GM13977 (cell line): ENCODE data around the gene ATF6.

ENCODE experiments used
- DNase-seq: peaks from one replicate; pipeline ENCODE4 v3.0.0; 2012; ENCODE audit warnings: low spot score
- in situ Hi-C: fragments of 300-500 bp; cut with MboI; formaldehyde crosslinking; loops from one replicate; pipeline ENCODE4 v1.12.0; 2022; ENCODE audit warnings: low sequenced_read_pairs, low pct_unique_long_range_greater_than_20kb, mixed read lengths, inconsistent platforms; ENCODE audit not compliant: unreplicated experiment
- TF ChIP-seq, protein P1 (sequence below): IDR thresholded peaks from 2 replicates; pipeline ENCODE4 v1.5.1; 2012; ENCODE audit warnings: mild to moderate bottlenecking, control low read depth; ENCODE audit not compliant: insufficient read depth; ENCODE audit errors: extremely low read depth, missing control alignments

ATF6 gene

DNA sequence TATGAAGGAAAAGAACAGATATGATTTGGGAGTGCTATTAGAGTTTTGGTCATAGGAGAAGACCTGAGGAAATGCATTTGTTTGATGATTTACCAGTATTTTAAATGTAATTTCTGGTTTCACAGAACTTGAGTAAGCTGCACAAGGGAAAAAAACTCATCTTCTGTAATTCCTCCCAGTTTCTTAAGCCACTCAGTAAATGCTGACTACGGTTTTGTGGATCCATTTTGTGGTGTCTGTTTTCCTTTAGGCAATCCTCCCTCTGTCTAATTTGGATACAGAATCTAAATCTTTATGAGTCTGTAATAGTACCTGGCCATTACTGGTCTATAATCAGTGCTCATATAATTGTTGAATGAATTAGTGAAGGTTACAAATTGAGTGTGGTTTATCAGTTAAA, 185.5 kb downstream of the ATF6 start:
- TF ChIP-seq, protein P1, sequence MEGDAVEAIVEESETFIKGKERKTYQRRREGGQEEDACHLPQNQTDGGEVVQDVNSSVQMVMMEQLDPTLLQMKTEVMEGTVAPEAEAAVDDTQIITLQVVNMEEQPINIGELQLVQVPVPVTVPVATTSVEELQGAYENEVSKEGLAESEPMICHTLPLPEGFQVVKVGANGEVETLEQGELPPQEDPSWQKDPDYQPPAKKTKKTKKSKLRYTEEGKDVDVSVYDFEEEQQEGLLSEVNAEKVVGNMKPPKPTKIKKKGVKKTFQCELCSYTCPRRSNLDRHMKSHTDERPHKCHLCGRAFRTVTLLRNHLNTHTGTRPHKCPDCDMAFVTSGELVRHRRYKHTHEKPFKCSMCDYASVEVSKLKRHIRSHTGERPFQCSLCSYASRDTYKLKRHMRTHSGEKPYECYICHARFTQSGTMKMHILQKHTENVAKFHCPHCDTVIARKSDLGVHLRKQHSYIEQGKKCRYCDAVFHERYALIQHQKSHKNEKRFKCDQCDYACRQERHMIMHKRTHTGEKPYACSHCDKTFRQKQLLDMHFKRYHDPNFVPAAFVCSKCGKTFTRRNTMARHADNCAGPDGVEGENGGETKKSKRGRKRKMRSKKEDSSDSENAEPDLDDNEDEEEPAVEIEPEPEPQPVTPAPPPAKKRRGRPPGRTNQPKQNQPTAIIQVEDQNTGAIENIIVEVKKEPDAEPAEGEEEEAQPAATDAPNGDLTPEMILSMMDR: no peak
- in situ Hi-C loops: no loop called here
- DNase-seq: no peak

DNA sequence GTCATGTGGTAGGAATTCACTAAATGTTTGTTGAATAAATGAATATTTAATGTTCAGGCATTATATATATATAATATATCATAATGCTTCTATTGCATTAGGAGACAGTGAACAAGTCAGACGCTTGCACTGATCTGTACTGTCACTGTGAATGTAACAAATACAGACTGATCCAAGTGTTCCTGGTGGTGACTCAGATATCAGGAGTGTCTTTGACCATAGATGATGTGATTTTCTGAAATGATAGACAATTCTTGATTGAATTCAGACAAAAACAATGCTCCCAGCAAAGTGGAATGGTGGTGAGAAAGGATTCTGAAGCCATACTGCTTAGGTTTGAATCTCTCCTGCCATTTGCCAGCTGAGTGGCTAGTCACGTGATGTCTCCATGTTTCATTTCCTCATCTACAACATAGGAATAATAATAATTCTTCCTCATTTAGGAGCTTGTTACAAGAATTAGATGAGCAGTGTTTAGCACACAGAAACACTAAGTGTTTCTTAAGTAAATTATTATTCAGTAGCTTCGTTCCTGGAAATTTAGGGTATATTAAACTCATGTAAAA, 186.6 kb downstream of the ATF6 start:
- no peak for DNase-seq

DNA sequence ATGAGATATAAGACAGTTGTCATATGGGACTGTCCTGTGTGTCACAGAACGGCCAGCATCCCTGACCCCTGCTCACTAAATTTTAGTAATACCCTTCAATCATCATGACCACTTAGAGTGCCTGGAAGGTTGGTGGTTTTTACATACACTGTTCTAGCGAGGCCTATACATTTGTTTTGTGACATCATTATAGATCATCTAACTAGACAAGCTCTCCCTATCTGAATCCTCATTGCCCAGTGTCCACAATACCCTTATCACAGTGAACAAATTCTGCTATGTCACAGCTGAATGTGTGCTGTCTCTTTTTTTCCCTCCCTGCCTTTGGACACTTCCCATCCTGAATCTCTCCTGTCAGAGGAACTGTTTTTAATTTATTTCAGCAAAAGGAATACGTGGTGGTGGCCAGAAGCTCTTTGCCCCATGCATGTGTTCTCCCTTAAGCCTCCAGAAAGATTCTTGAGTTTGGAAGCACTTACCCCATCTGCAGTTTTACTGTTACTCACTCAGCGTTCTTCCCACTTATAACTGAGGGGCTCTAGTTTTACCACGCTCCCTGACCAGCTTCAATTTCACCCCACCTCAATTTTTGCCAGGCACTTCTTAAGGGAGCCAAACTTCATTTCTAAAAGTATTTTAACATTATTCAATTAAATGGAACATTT, 187.3 kb downstream of the ATF6 start:
- no peak for DNase-seq
- in situ Hi-C loops: no loop called here
- TF ChIP-seq, protein P1: no peak

More for the DNA sequence above, 186.6 kb downstream of the ATF6 start:
- in situ Hi-C loops: no loop called here
- TF ChIP-seq, protein P1: no peak

DNA sequence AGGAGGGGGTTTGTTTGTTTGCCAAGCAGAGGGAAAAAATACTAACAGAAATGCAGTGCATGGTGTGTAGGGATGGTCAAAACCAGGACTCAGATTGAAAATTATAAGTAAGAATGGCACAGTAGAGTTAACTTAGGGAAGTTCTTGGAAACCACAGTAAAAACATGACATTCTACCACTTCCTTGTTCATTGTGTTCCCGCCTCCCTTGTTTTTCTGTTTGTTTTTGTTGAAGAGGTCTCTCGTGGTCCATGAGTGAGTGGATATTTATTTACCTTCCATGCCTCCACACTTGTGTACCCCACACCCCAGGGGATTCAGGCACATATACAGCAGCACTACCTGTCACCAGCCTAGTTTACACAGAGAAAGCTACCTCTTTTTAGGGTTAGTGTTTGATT, 187.9 kb downstream of the ATF6 start:
- in situ Hi-C loops: no loop called here
- TF ChIP-seq, protein P1: no peak
- no peak for DNase-seq

DNA sequence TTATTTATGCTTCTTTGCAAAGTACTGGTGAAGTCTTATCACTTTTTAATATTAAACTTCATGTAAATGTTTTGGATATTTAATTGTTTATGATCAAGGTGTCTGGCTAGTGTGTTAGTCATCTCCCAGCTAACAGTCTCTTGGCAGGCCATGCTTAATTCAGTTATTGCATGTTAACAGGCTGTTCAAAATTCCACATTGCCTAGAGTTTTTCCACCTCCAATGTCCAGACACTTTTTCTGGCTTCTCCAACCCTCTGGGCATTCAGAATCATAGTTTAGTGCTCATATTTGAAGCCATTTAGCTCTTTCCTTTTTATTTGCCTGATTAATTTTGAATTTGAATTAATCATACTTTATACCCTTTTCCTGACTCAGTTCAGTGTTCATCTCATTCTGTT, 188.3 kb downstream of the ATF6 start:
- TF ChIP-seq, protein P1: no peak
- in situ Hi-C loops: no loop called here
- no peak for DNase-seq

DNA sequence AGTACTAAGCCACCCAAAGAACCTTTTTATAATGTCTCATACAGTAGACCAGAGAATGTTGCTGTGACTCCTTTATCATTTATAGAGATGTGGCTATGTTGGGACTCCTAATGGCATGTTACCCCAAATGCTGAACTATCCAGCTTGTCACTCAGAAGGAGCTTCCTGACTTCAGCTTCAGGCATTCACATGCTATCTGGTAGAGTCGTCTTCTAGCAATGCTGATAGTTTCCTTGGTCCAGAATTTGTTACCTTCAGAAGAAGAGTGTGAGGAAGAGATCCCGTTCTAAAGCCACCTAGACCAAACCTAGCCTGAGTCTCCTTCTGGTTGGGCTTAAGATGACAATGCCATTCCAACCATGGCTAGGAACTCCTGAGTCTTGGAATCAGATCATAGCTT, 189.5 kb downstream of the ATF6 start:
- TF ChIP-seq, protein P1: no peak
- in situ Hi-C loops: no loop called here
- DNase-seq: no peak
